Parietal lobe (tissue), 1 donor: ENCODE measurements around the gene RAD54L2. TPM values are rescaled to one million over a fixed set of nuclear protein-coding genes. Genes with fewer than 3 reads are reported as not detected.

Experiments
- total RNA-seq: library from RNA; depleted of rRNA; stranded (reverse); fragments of >200 nt; gene quantifications from one replicate; pipeline ENCODE4 v1.2.3, GENCODE V29; 2014

Gene RAD54L2, protein sequence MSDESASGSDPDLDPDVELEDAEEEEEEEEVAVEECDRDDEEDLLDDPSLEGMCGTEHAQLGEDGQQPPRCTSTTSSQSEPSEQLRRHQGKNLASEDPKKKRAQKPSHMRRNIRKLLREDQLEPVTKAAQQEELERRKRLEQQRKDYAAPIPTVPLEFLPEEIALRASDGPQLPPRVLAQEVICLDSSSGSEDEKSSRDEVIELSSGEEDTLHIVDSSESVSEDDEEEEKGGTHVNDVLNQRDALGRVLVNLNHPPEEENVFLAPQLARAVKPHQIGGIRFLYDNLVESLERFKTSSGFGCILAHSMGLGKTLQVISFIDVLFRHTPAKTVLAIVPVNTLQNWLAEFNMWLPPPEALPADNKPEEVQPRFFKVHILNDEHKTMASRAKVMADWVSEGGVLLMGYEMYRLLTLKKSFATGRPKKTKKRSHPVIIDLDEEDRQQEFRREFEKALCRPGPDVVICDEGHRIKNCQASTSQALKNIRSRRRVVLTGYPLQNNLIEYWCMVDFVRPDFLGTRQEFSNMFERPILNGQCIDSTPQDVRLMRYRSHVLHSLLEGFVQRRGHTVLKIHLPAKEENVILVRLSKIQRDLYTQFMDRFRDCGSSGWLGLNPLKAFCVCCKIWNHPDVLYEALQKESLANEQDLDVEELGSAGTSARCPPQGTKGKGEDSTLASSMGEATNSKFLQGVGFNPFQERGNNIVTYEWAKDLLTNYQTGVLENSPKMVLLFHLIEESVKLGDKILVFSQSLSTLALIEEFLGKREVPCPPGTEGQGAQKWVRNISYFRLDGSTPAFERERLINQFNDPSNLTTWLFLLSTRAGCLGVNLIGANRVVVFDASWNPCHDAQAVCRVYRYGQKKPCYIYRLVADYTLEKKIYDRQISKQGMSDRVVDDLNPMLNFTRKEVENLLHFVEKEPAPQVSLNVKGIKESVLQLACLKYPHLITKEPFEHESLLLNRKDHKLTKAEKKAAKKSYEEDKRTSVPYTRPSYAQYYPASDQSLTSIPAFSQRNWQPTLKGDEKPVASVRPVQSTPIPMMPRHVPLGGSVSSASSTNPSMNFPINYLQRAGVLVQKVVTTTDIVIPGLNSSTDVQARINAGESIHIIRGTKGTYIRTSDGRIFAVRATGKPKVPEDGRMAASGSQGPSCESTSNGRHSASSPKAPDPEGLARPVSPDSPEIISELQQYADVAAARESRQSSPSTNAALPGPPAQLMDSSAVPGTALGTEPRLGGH (N-terminal part only)
- 48.2 TPM for total RNA-seq

GRCh38 chr3:51538459-51539290 is at the start of gene RAD54L2:
Gene RAD54L2 (plus strand): TSS chr3:51538719. CDS start chr3:51590421, 51,702 bp downstream.

Other genes with a start within 250 kb of the RAD54L2 start
- 15.7 TPM for gene MANF, start 153.4 kb upstream of the RAD54L2 start, total RNA-seq
- gene RBM15B, start 147.4 kb upstream of the RAD54L2 start, total RNA-seq, result 34.1 TPM
- 26.0 TPM for gene DCAF1, start 38.7 kb upstream of the RAD54L2 start, total RNA-seq
- gene TEX264, start 132.5 kb downstream of the RAD54L2 start, total RNA-seq, result 14.1 TPM
- 17.5 TPM for gene GRM2, start 168.3 kb downstream of the RAD54L2 start, total RNA-seq
- gene IQCF6, start 240.5 kb downstream of the RAD54L2 start, total RNA-seq, result not detected